Caco-2 (cell line): ENCODE results near the gene CCT6A. TPM values are rescaled to one million over a fixed set of nuclear protein-coding genes. Genes with fewer than 3 reads are reported as not detected.
"Not testable (repeated sequence)": the region's sequence is repeated elsewhere in the genome, so short reads cannot be mapped to it uniquely, and the experiment has no call there.

Experiments used
- BruUV-seq: library from RNA; stranded (reverse); fragments of 400-500 nt; replicated peaks from 2 replicates; lab custom pipeline; 2021; lab: Mats Ljungman, UMichigan
- CTCF ChIA-PET: fragments of 300-600 bp; sonication (Branson Sonifier 250); formaldehyde crosslinking; loops from one replicate; lab custom pipeline; 2022; ENCODE audit warnings: antibody characterized with exemption; lab: Charles Lee
- POLR2A ChIA-PET: fragments of 300-600 bp; sonication (Branson Sonifier 250); formaldehyde crosslinking; loops from one replicate; lab custom pipeline; 2022; ENCODE audit warnings: antibody characterized with exemption; lab: Charles Lee
- DNase-seq, 2 experiments: peaks; one replicate each; pipeline versions ENCODE4 v3.0.0 to v3.0.0-alpha.2; 2020 to 2022
- H3K27me3 ChIP-seq: replicated peaks from 2 replicates; pipeline ENCODE4 v1.6.0; 2011; ENCODE audit warnings: low read length; ENCODE audit not compliant: control insufficient read depth, insufficient read depth
- H3K36me3 ChIP-seq: 2 replicates; pipeline ENCODE4 v1.5.1; 2011; ENCODE audit warnings: low read length; ENCODE audit not compliant: control insufficient read depth, insufficient read depth
- H3K4me1 ChIP-seq: fragments of 250-450 bp; sonication (Bioruptor Pico); 2 replicates; pipeline ENCODE4 v1.5.1; 2020; ENCODE audit warnings: mild to moderate bottlenecking
- H3K4me3 ChIP-seq: 2 replicates; pipeline ENCODE4 v1.5.1; 2011; ENCODE audit warnings: low read depth, mild to moderate bottlenecking, control low read depth, low read length
- H3K9me3 ChIP-seq: fragments of 250-450 bp; sonication (Bioruptor Pico); 2 replicates; pipeline ENCODE4 v1.5.1; 2020; ENCODE audit warnings: mild to moderate bottlenecking, moderate library complexity
- H3K27ac Mint-ChIP-seq: one replicate; pipeline ENCODE4 v1.8.0; 2022; ENCODE audit warnings: mixed read lengths; ENCODE audit not compliant: unreplicated experiment
- H3K27me3 Mint-ChIP-seq: one replicate; pipeline ENCODE4 v1.8.0; 2022; ENCODE audit warnings: mixed read lengths; ENCODE audit not compliant: insufficient read depth, unreplicated experiment
- H3K36me3 Mint-ChIP-seq: one replicate; pipeline ENCODE4 v1.8.0; 2022; ENCODE audit warnings: mild to moderate bottlenecking, mixed read lengths; ENCODE audit not compliant: insufficient read depth, unreplicated experiment
- H3K4me1 Mint-ChIP-seq: one replicate; pipeline ENCODE4 v1.8.0; 2022; ENCODE audit warnings: low read depth, mixed read lengths; ENCODE audit not compliant: unreplicated experiment
- H3K4me3 Mint-ChIP-seq: one replicate; pipeline ENCODE4 v1.8.0; 2022; ENCODE audit warnings: mild to moderate bottlenecking, moderate library complexity, mixed read lengths; ENCODE audit not compliant: unreplicated experiment
- H3K9me3 Mint-ChIP-seq: one replicate; pipeline ENCODE4 v1.8.0; 2022; ENCODE audit warnings: mixed read lengths; ENCODE audit not compliant: unreplicated experiment
- intact Hi-C: fragments of 100-400 bp; cut with micrococcal nuclease; formaldehyde crosslinking; loops from one replicate; pipeline ENCODE4 v1.10.0; 2022; ENCODE audit not compliant: unreplicated experiment
- total RNA-seq: library from RNA; stranded (reverse); gene quantifications from 2 replicates; pipeline ENCODE4 v1.2.3, GENCODE V29; 2022
- TF ChIP-seq, protein P1 (sequence below), 2 experiments: fragments of 200-600 bp in 1 of 2; IDR thresholded peaks; 1 replicate in 1 of 2; 2 replicates in 1 of 2; pipeline versions ENCODE4 v1.5.1 to v1.8.0; 2011 to 2022; ENCODE audit warnings: antibody characterized with exemption in 1 of 2, control low read depth in 1 of 2, inconsistent platforms in 1 of 2, low read depth in 1 of 2, low read length in 1 of 2, mild to moderate bottlenecking in 1 of 2, moderate library complexity in 1 of 2; ENCODE audit not compliant: insufficient read depth in 1 of 2, severe bottlenecking in 1 of 2, unreplicated experiment in 1 of 2

Gene CCT6A
- total RNA-seq, 1 experiment from 2014 or later, result 242 TPM

DNA sequence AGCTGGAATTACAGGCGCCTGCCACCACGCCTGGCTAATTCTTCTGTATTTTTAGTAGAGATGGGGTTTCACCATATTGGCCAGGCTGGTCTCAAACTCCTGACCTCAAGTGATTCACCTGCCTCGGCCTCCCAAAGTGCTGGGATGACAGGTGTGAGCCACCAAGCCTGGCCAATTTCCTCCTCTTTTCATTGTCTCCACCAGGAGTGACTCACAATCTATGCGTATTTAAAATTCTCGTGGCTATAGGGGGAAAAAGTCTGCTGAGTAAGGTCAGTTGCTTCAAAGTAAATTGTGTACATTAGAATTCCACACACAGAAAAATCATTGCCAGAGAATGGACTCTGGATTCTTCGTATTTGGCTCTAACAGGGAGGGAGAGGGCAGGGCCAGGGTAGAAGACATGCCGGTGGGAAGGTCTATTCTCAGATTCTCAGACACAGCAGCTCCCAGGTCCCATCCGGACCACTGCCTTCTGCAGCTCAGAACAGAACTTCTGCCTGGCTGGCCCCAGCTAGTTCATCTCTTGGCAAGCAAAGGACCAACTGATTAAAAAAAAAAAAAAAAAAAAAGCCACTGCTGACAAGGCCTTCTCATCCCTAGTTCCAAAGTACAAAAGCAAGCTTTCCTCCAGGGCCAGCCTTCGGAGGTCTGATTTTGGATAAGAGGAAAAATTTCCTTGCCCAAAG lies 22.5 kb upstream of the CCT6A start:
- Histone ChIP-seq H3K27me3 (no peaks in the 10 kb centered on the region), H3K4me1 (peaks cover 35% of the 10 kb centered on the region), H3K4me3 (no peak overlapping the region), H3K9me3 (no peaks in the 10 kb centered on the region), H3K36me3 (peaks cover 2% of the 10 kb centered on the region; the same call in 1 of the 2 replicates)
- Mint-ChIP-seq H3K9me3 (no peaks in the 10 kb centered on the region), H3K27me3 (no peaks in the 10 kb centered on the region), H3K36me3 (peaks cover 91% of the 10 kb centered on the region), H3K4me3 (peak overlapping the region; percentile 52), H3K4me1 (peaks cover 24% of the 10 kb centered on the region), H3K27ac (peak overlapping the region; percentile 88)
- ChIA-PET POLR2A (interaction anchor here (0.7 to 1.4 kb wide), 4 partner anchors 8 to 25 kb away, joined by 3 to 31 read pairs (median 4); partner anchors contain the start of genes CCT6A and PSPH), CTCF (interaction anchor here (0.6 to 1.0 kb wide), 3 partner anchors 22 to 65 kb away, joined by 3 to 4 read pairs (median 4); partner anchors contain the start of genes CCT6A, PHKG1 and PSPH)
- TF ChIP-seq, protein P1, sequence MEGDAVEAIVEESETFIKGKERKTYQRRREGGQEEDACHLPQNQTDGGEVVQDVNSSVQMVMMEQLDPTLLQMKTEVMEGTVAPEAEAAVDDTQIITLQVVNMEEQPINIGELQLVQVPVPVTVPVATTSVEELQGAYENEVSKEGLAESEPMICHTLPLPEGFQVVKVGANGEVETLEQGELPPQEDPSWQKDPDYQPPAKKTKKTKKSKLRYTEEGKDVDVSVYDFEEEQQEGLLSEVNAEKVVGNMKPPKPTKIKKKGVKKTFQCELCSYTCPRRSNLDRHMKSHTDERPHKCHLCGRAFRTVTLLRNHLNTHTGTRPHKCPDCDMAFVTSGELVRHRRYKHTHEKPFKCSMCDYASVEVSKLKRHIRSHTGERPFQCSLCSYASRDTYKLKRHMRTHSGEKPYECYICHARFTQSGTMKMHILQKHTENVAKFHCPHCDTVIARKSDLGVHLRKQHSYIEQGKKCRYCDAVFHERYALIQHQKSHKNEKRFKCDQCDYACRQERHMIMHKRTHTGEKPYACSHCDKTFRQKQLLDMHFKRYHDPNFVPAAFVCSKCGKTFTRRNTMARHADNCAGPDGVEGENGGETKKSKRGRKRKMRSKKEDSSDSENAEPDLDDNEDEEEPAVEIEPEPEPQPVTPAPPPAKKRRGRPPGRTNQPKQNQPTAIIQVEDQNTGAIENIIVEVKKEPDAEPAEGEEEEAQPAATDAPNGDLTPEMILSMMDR (IDR thresholded peaks at IDR 0.05; ENCODE audit: insufficient read depth in 1 of 2, low read depth in 1 of 2, low read length in 1 of 2, severe bottlenecking in 1 of 2, unreplicated experiment in 1 of 2), result no peak
- intact Hi-C loops, result loop anchor here (1.0 to 2.0 kb wide), 2 partner anchors 22 to 35 kb away; partner anchors contain the start of gene SUMF2
- no TSS peak for BruUV-seq
- DNase-seq, result peak; percentile 69

DNA sequence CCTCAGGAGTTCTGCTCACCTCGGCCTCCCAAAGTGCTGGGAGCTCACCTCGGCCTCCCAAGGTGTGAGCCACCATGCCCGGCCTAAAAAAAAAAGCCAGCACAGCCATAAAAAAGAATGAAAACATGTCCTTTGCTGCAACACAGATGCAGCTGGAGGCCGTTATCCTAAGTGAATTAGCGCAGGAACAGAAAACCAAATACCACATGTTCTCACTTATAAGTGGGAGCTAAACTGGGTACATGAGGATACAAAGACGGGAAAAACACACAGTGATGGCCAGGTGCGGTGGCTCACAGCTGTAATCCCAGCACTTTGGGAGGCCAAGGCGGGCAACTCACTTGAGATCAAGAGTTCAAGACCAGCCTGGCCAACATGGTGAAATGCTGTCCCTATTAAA lies 21.2 kb upstream of the CCT6A start:
- no TSS peak for BruUV-seq
- no peak for DNase-seq
- no peaks in the 10 kb centered on the region for H3K27me3 ChIP-seq
- Mint-ChIP-seq H3K4me3 (peak overlapping the region; percentile 11), H3K4me1 (peaks cover 24% of the 10 kb centered on the region), H3K27me3 (no peaks in the 10 kb centered on the region), H3K9me3 (no peaks in the 10 kb centered on the region), H3K36me3 (peaks cover 86% of the 10 kb centered on the region), H3K27ac (peak overlapping the region; percentile 88)
- H3K36me3 ChIP-seq, result peaks cover 2% of the 10 kb centered on the region; the same call in 1 of the 2 replicates
- H3K9me3 ChIP-seq, result no peaks in the 10 kb centered on the region
- POLR2A ChIA-PET, result no interaction called here
- no peak overlapping the region for H3K4me3 ChIP-seq
- peaks cover 39% of the 10 kb centered on the region for H3K4me1 ChIP-seq
- intact Hi-C loops, result no loop called here
- TF ChIP-seq, protein P1 (IDR thresholded peaks at IDR 0.05; ENCODE audit: insufficient read depth in 1 of 2, low read depth in 1 of 2, low read length in 1 of 2, severe bottlenecking in 1 of 2, unreplicated experiment in 1 of 2), result no peak
- CTCF ChIA-PET, result no interaction called here

DNA sequence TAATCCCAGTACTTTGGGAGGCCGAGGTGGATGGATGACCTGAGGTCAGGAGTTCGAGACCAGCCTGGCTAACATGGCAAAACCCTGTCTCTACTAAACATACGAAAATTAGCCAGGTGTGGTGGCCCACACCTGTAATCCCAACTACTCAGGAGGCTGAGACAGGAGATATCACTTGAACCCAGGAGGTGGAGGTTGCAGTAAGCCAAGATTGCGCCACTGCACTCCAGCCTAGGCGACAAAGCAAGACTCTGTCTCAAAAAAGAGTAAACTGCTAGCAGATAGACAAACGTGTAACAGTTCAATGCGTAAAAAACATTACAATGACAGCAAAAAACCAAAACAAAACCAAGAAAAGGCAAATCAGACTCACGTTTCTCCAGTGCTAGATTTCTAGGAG lies 20.0 kb upstream of the CCT6A start:
- BruUV-seq, H3K9me3 ChIP-seq, H3K27me3 ChIP-seq, H3K27me3 Mint-ChIP-seq, CTCF ChIA-PET, H3K9me3 Mint-ChIP-seq, intact Hi-C loops, DNase-seq, POLR2A ChIA-PET, H3K36me3 ChIP-seq, H3K4me3 ChIP-seq: not testable (repeated sequence)
- H3K4me1 ChIP-seq, result peaks cover 39% of the 10 kb centered on the region
- H3K4me3 Mint-ChIP-seq, result peak overlapping the region; percentile 85
- peak overlapping the region; percentile 76 for H3K27ac Mint-ChIP-seq
- H3K4me1 Mint-ChIP-seq, result peaks cover 24% of the 10 kb centered on the region
- peaks cover 74% of the 10 kb centered on the region for H3K36me3 Mint-ChIP-seq

DNA sequence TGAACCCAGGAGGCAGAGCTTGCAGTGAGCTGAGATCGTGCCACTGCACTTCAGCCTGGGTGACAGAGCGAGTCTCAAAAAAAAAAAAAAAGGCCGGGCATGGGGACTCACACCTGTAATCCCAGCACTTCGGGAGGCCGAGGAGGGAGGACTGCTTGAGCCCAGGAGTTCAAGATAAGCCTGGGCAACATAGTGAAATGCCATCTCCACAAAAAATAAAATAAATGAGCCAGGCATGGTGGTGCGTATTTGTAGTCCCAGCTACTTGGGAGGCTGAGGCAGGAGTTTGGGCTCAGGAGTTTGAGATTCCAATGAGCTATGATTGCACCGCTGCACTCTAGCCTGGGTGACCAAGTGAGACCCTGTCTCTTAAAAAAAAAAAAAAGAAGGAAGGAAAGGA lies 19.0 kb upstream of the CCT6A start:
- H3K36me3 ChIP-seq, H3K27me3 ChIP-seq, H3K27me3 Mint-ChIP-seq, H3K9me3 Mint-ChIP-seq, BruUV-seq, intact Hi-C loops, DNase-seq, H3K9me3 ChIP-seq: not testable (repeated sequence)
- Mint-ChIP-seq H3K4me3 (peak overlapping the region; percentile 85), H3K4me1 (peaks cover 24% of the 10 kb centered on the region), H3K36me3 (peaks cover 63% of the 10 kb centered on the region), H3K27ac (peak overlapping the region; percentile 76)
- peaks cover 39% of the 10 kb centered on the region for H3K4me1 ChIP-seq
- H3K4me3 ChIP-seq, result peak overlapping the region; percentile 80
- CTCF ChIA-PET, result interaction anchor here (2.7 kb wide), 1 partner anchor 42 kb away, joined by 8 read pairs; no protein-coding TSS in a partner anchor
- POLR2A ChIA-PET, result interaction anchor here (0.7 to 2.3 kb wide), 2 partner anchors 19 to 21 kb away, joined by 6 to 79 read pairs; partner anchors contain the start of genes CCT6A and PSPH
